NCI-H82 treated with DMSO at 0.1 percent for 48 hours (cell line): ENCODE measurements around the gene SPIRE1.
A peak's percentile ranks its signal among the peaks of the same experiment; 100 is the strongest.
"Not testable (repeated sequence)": the region's sequence is repeated elsewhere in the genome, so short reads cannot be mapped to it uniquely, and the experiment has no call there.

Experiments used
- DNase-seq: peaks from one replicate; lab custom pipeline; 2025; ENCODE audit not compliant: unreplicated experiment; lab: John Stamatoyannopoulos, UW

The SPIRE1 gene

DNA sequence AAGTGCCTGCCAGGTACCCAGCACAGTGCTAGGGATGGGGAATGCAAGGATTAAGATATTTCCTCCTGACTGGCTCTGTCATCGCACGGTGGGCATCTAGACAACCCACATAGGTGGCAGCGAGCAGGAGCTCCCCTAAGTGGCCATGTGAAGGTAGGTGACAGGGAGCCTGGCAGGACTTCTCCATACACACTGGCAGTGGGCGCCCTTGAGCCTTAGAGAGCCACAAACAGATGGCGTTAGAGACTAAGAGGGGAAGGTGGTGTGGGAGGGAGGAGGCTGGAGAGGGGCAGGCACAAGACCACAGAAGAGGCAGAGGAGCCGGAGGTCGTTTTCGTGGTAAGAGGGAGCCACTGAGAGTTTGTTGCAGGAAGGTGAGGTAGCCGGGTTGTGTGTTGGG lies 235.0 kb downstream of the SPIRE1 start:
- DNase-seq: peak; percentile 19

DNA sequence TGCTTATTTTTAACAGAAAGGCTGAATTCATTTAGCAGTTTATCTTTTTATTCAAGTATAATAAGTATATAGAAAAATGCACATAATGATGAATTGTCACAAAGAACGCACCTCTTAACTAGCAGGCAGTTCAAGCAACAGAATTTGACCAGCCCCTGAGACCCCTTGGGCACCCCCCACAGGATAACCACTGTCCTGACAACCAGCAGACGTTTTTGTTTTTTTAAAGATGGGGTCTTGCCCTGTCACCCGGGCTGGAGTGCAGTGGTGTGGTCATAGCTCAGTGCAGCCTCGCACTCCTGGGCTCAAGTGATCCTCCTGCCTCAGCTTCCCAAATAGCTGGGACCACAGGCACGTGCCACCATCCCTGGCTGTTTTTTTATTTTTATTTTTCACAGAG lies 236.2 kb downstream of the SPIRE1 start:
- DNase-seq: no peak

DNA sequence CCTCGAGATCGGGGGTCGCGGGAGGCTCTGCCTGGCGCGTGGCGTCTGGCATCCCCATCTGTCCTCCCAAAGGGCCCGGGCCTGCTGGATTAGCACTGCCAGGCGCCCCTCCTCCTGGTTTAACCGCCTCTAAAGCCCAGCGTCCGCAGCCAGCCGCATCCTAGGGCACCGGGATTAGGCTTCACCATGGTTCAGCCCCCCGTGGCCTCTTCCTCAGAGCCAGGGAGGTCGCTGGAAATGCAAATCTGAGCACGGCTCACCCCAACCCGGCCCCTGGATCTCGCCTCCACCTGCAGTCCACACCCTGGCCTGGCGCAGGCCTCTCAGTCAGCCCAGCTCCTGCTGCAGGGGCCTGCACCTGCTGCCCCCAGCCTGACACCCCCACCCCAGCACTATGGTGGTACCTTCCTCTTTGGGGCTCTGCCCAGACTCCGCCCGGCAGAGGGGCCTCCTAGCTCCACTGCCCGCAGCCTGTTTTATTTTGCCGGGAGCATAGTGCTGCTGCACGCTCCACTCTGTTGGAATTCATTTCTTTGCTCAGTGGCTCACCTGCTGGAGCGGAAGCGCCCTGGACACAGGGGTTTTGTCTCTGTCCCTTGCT lies 237.0 kb downstream of the SPIRE1 start:
- DNase-seq: peak; percentile 64

DNA sequence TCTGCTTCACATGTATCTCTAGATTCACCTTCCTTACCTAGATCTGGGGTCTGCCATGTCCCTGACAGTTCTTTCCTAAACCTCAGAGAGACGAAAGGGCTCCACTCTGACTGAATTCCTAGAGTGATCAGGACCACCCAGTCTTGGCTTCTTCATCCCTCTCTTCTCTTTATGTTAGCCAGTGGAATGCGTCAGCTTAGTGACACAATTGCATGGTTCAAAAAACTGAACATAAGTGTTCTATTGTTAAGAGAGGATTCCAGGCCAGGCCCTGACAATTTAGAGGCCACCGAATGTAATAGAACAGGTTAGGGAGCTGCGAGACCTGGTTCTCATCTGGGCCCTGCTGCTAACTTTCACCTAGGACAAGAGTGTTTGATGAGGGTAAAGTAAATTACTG lies 240.2 kb downstream of the SPIRE1 start:
- no peak for DNase-seq

DNA sequence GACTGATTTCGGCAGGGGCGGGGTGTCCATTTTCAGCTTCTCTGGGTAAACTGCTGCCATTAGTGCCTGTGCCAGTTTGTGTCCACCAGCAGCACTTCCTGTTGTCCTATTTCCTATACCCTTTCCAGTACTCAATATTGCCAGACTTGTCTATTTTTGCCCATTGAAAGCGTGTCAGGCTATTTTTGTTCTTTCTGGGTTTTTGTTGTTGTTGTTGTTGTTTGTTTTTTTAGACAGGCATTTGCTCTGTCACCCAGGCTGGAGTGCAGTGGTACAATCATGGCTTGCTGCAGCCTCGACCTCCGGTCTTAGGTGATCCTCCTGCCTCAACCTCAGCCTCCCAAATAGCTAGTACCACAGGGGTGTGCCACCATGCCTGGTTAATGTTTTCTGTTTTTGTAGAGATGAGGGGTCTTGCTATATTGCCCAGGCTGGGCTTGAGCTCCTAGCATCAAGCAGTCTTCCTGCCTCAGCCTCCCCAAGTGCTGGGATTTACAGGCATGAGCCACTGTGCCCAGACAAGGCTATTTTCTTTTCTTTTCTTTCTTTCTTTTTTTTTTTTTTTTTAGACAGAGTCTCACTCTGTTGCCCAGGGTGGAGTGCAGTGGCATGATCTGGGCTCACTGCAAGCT lies 241.7 kb downstream of the SPIRE1 start:
- no peak for DNase-seq

DNA sequence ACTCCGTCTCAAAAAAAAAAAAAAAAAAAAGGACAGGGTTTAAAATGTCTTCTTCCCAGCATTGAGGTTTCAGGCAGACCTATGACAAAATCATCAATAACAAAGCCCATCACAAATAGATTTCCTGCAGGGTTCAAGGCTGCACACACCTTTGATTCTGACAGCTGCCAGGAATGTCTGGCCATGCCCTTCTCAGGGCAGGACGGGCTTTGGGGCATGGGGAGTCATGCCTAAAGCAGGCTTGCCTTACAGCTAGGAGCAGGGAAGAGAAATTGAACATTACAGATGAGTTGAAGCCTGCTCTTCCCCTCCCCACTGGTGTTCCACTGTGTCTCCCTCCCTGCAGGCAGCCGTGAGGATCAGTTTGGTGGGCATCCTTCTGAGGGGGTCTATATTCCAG lies 246.5 kb downstream of the SPIRE1 start:
- no peak for DNase-seq

DNA sequence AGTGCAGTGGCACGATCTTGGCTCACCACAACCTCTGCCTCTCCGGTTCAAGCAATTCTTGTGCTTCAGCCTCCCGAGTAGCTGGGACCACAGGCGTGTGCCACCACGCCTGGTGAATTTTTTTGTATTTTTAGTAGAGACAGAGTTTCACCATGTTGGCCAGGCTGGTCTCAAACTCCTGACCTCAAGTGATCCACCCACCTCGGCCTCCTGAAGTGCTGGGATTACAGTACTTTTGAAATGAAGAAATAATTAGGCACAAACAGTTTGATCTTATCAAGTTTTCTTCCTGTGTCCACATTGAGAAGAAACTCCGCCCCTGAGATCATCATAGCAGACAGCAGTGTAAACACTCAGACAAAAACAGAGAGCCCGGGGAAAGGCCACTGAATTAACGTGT lies 247.2 kb downstream of the SPIRE1 start:
- DNase-seq: not testable (repeated sequence)

DNA sequence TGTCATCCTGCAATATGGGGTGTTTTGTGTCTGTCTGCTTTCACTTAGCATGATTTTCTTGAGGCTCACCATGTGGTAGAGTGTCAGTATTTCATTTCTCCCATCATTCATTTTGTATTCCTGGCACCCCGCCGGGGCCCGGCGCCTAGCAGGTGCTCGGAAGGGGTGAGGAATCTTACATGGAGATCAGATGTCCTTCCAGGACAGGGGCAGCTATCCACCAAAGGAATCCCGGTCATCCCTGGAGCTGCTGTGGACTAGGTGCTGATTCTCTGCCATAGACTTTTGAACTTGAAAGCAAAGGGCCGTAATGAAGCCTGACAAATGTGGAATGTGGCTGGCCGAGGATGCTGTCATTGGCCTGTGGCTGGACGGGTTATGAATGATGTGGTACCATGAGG lies 247.8 kb downstream of the SPIRE1 start:
- DNase-seq: no peak

DNA sequence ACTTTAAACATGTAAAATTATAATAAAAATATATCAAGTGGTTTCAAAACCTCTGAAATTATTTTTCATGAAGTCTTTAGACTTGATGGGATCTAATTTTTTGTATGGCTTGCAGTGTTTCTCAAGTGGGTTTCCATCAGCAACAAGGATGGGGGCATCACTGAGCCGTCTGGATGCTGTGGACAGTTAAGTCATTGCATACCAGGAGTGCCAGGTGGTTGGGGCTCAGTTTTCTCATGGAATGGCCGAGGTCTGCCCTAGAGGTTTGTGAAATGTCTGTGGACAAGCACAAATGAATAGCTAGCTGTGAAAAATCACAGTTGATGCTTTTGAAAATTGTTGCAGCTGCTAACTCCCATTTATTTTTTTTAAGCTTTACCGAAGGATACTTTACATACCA lies 248.4 kb downstream of the SPIRE1 start:
- DNase-seq: no peak

DNA sequence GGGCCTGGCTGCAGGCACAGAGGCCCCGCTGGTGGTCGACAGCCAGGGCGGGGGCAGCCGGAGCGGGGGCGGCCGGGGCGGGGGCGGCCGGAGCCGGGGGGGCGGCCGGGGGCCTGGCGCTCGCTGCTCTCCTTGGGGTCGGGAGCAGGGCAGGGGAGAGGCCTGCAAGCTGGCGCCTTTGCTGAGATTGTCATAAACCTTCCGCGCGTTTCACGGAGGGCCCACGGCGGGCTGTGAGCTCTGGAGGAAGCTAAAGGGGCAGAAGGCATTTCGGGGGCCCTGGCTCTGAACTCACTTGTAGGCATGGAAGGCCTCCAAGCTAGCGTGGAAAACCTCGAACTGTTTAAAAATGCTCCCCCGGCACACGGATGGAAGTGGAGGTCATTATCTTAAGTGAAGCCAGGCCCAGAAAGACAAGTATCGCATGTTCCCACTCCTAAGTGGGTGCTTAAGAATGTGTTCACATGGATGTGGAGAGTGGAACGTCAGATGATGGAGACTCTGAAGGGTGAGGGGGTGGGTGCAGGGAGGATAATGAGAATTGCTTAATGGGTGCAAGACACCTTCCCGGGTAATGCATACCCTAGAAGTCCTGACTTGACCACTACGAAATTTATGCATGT lies 249.5 kb downstream of the SPIRE1 start:
- peak; percentile 14 for DNase-seq

DNA sequence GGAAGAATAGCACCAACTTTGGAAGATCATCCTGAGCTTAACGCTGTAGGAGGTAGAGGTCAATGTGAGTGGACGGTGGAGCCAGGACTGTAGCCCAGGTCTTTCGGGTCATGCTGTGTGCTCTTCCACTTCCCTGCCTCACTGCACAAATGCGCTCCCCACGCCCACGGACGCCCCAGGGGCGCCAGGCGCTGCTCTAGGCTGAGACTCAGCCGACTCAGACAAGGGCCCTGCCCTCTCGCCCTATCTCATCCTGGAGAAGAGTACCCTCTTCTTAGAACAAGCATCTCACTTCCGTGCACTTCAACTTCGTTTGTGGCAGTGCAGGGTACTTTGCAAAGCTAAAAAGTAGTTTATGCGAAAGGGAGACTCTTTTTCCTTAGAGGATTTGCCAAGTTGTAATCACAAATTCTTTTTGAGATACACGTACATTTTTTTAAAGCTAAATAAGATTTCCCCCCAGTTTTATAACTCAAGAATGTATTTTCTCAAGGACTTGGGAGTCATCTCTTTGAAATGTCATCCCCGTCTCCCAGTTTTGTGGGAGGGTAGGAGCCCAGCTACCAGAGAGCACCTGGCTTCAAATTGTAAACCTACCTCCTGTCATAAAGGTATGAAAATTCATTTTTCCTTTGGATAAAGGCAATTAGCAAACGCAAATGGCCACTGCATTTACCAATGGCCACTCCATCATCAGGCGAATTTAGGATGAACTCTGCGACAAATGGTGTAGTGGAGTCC lies 251.4 kb downstream of the SPIRE1 start:
- DNase-seq: no peak

DNA sequence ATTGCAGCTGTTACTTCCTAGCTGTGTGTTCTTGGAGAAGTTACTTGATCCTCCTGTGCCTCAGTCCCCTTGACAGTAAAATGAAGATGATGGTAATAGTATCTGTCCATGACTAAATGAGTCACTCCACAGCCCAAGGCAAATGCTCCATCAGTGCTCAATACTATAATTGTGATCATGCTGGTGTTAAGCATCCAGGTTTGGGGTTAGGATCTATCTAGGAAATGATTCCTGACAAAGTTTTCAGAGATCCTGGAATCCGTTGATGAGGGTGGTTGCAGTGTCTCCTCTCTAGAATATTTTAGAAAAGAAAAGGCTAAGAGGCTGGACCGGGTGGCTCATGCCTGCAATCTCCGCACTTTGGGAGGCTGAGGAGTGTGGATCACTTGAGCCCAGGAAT lies 252.8 kb downstream of the SPIRE1 start:
- no peak for DNase-seq

DNA sequence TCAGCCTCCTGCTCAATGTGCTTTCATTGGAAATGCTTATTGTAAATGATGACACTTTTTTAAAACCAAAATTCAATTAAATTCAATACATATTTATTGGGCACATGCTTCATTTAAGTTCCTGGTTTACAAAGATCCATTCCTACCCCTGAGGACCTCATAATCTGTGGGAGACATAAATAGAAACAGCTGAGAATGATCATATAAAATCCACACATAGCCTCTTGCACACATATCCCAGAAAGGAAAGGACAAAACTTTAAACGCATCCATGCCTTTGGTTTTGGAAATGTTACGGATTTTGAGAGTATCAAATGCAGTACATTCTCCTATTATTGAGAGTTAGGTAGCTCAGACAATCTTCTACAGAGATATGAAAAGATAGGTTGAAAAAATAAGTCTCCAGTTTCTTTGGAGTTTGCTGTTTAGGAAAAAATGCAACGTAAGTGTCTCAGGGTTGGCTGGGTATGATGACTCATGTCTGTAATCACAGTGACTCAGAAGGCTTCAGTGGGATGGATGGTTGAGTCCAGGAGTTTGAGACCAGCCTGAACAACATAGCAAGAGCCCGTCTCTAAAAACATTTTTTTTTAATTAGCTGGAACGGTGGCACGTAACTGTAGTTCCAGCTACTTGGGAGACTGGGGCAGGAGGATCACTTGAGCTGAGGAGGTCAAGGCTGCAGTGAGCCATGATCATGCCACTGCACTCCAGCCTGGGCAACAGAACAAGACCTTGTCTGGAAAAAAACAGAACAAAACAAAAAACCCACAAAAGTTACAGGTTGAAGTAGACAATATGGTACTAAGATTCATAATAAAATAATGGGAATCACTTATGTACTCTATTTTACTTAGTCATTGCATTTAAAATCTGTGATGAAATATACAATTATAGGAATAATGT lies 254.1 kb downstream of the SPIRE1 start:
- DNase-seq: no peak

DNA sequence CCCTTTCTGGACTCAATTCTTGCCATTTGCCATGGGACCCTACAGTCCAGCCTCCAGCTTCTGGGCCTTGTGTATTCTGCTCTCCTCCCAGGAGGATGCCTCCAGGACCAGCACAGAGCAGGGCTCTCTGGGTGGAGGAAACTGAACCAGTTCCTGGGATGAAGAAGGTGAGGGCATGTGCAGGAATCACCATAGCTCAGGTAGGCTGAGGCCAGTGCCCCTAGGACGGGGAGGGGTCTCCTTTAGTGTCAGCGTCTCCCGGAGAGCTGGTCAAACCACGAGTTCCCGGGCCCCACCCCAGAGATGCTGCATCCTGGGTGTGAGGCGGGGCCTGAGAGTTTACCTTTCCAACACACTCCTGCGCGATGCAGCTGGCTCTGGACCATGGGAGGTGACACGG lies 256.0 kb downstream of the SPIRE1 start:
- no peak for DNase-seq

DNA sequence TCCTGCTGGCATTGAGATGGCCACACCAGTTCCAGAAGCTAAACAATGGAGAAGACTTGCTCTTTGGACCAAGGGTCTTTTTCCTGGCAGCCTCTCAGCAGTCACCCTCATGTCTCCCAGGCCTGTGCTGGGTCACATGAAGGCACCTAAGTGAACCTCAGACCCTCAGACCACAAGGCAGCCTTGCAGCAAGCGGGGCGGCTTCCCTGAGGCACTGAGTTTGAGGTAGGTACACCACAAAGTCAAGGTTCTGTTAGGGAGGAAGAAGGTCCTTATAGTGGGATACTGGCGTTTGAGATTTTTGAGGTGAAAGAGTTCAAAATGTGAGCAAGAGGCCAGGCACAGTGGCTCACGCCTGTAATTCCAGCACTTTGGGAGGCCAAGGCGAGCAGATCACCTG lies 258.7 kb downstream of the SPIRE1 start:
- DNase-seq: no peak

DNA sequence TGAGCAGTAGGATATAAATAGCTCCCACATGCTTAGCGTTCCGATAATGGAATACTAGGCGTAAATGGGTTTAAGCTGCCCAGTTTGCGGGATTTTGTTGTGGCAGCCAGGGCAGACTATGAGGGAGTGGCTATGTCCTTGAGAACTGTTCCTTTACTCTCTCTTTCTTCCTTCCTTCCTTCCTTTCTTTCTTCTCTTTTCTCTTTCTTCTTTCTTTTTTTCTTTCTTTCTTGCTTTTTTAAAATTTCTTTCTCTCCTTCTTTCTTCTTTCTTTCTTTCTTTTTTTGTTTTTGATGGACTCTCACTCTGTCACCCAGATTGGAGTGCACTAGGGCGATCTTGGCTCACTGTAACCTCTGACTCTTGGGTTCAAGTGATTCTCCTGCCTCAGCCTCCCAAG lies 259.3 kb downstream of the SPIRE1 start:
- no peak for DNase-seq

DNA sequence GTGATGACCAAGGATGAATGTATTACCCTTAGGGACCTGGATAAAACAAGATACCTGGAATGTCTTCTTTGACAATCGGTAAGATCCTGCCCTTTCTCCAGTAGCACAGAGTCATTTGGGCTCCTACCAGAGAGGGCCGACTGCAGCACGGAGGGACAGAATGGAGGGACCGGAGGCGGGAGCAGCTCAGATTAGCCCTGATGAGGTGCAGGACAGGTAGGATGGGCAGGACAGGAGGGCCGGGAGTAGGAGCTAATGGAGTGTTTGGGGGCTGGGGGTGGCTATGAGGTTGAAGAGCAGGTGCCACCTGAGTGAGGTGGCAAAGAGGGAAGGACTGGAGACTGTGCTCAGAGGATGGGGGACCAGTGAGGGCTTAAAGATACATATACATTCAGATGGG lies 260.1 kb downstream of the SPIRE1 start:
- no peak for DNase-seq

DNA sequence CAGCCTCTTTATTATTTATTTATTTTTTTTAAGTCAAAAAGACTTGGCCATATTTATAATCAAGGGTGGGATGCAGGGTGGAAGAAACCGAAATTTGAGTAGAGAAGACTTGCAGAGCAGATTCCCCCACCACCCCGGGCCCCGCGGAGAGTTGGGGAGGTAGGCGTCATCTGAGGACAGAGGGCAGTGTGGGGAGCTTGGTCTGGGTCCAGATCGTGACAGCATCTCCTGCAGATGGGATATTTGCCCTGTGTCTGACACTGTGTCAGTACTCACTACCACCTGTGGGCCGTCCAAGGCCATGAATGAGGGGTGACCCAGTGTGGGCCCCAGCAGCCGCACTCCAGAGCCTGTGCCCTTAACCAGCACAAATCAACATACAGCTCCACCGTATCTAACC lies 260.7 kb downstream of the SPIRE1 start:
- DNase-seq: no peak
